ENCODE measurements around the gene LCE5A.

LCE5A gene

GRCh38 chr1:152502496-152503180 lies 8.0 kb upstream of the LCE5A start:
- no peak for TF ChIP-seq CTCF (IDR thresholded peaks at IDR 0.05; ENCODE audit: borderline replicate concordance, control extremely low read depth, extremely low read depth, insufficient read depth, missing control alignments)
- in situ Hi-C loops (cut with MboI; ENCODE audit: low sequenced_read_pairs, unreplicated experiment) = no loop called here
- no peak for DNase-seq (ENCODE audit: low spot score)

GRCh38 chr1:152505083-152505482 lies 5.5 kb upstream of the LCE5A start:
- DNase-seq (ENCODE audit: low spot score) = no peak
- in situ Hi-C loops (cut with MboI; ENCODE audit: low sequenced_read_pairs, unreplicated experiment) = no loop called here
- no peak for TF ChIP-seq CTCF (IDR thresholded peaks at IDR 0.05; ENCODE audit: borderline replicate concordance, control extremely low read depth, extremely low read depth, insufficient read depth, missing control alignments)

DNA sequence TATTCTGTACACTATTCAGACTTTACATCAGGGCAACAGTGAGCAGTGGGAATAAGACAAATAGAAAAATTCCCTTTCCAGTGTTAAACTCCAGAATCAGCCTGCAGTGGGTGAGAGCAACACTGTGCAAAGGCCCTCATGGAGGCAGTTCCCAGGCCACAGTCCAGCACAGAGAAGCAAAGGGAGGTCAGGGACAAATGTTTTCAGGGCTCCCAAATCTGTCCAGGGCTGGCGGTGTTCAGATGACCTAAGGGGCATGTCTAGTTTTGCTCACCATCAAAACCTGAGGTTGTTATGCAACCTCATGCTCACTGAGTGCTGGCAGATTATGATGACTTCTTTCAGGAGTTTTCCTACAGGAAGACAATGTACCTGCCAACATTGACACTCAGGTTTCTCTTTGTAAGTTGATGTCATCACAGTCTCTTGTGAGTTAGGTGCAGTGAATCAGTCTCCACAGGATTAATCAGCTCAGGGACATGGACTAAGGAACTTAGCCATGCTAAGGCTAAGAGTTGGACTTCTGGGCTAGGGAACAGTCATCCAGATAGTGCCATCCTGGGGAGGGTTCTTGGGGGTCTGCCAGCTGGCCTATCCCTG lies 3.6 kb upstream of the LCE5A start:
- DNase-seq (ENCODE audit: low spot score) = no peak
- in situ Hi-C loops (cut with MboI; ENCODE audit: low sequenced_read_pairs, unreplicated experiment) = no loop called here

DNA sequence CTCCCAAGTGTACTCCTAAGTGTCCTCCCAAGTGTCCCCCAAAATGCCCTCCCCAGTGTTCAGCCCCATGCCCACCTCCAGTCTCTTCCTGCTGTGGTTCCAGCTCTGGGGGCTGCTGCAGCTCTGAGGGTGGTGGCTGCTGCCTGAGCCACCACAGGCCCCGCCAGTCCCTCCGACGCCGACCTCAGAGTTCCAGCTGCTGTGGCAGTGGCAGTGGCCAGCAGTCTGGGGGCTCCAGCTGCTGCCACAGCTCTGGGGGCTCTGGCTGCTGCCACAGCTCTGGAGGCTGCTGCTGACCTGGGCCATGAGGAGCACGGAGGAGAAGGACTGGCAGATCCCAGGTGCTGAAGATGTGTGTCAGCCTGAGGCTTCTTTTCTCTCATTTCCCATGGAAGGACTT lies 993 bp downstream of the LCE5A start:
- TF ChIP-seq CTCF (IDR thresholded peaks at IDR 0.05; ENCODE audit: borderline replicate concordance, control extremely low read depth, extremely low read depth, insufficient read depth, missing control alignments) = no peak
- in situ Hi-C loops (cut with MboI; ENCODE audit: low sequenced_read_pairs, unreplicated experiment) = no loop called here
- DNase-seq (ENCODE audit: low spot score) = no peak

More for the DNA sequence above, 3.6 kb upstream of the LCE5A start:
- no peak for TF ChIP-seq CTCF (IDR thresholded peaks at IDR 0.05; ENCODE audit: borderline replicate concordance, control extremely low read depth, extremely low read depth, insufficient read depth, missing control alignments)

GRCh38 chr1:152513081-152513480 lies 2.5 kb downstream of the LCE5A start:
- no peak for DNase-seq (ENCODE audit: low spot score)
- in situ Hi-C loops (cut with MboI; ENCODE audit: low sequenced_read_pairs, unreplicated experiment) = no loop called here

More at GRCh38 chr1:152513081-152513480, 2.5 kb downstream of the LCE5A start:
- TF ChIP-seq CTCF (IDR thresholded peaks at IDR 0.05; ENCODE audit: borderline replicate concordance, control extremely low read depth, extremely low read depth, insufficient read depth, missing control alignments) = no peak

Measured in GM13976 (cell line).